OCI-LY7 (cell line): ENCODE results near the gene FOXN1. TPM values are rescaled to one million over a fixed set of nuclear protein-coding genes. Genes with fewer than 3 reads are reported as not detected.

Experiments used
- BruUV-seq: library from RNA; stranded (reverse); fragments of 400-500 nt; replicated peaks from 2 replicates; lab custom pipeline; 2021; lab: Mats Ljungman, UMichigan
- CTCF ChIA-PET: fragments of 300-600 bp; sonication (Branson Sonifier 250); formaldehyde crosslinking; loops from one replicate; lab custom pipeline; 2022; ENCODE audit warnings: antibody characterized with exemption; ENCODE audit not compliant: unreplicated experiment; lab: Charles Lee
- POLR2A ChIA-PET: fragments of 300-600 bp; sonication (Branson Sonifier 250); formaldehyde crosslinking; loops from one replicate; lab custom pipeline; 2022; ENCODE audit warnings: antibody characterized with exemption; lab: Charles Lee
- DNase-seq: peaks from one replicate; pipeline ENCODE4 v3.0.0-alpha.2; 2015; ENCODE audit warnings: low spot score
- H2AFZ ChIP-seq: fragments of 200-600 bp; sonication (generic), shearing (Covaris generic); 2 replicates; pipeline ENCODE4 v1.6.1; 2014; ENCODE audit warnings: mild to moderate bottlenecking, antibody characterized with exemption, low read length, moderate library complexity
- H3K27ac ChIP-seq: fragments of 200-600 bp; sonication (generic); 2 replicates; pipeline ENCODE4 v1.5.1; 2014; ENCODE audit warnings: mixed run types, low read depth, mild to moderate bottlenecking, moderate library complexity, low read length, inconsistent platforms; ENCODE audit not compliant: poor library complexity, severe bottlenecking
- H3K36me3 ChIP-seq: fragments of 200-600 bp; sonication (generic); 2 replicates; pipeline ENCODE4 v1.6.1; 2014; ENCODE audit warnings: mild to moderate bottlenecking, antibody characterized with exemption, low read length, moderate library complexity, mixed read lengths; ENCODE audit not compliant: insufficient read depth
- H3K4me1 ChIP-seq: fragments of 200-600 bp; sonication (generic); 2 replicates; pipeline ENCODE4 v1.5.1; 2014; ENCODE audit warnings: mild to moderate bottlenecking, low read length; ENCODE audit not compliant: insufficient read depth, poor library complexity, severe bottlenecking
- H3K4me2 ChIP-seq: fragments of 200-600 bp; sonication (generic); 2 replicates; pipeline ENCODE4 v1.6.1; 2014; ENCODE audit warnings: mild to moderate bottlenecking, low read length
- H3K4me3 ChIP-seq: fragments of 200-600 bp; sonication (generic); 2 replicates; pipeline ENCODE4 v1.5.1; 2014; ENCODE audit warnings: mild to moderate bottlenecking, low read depth, low read length; ENCODE audit not compliant: poor library complexity, severe bottlenecking
- H3K79me2 ChIP-seq: fragments of 200-600 bp; sonication (generic); 2 replicates; pipeline ENCODE4 v1.6.1; 2016; ENCODE audit warnings: low read depth, mild to moderate bottlenecking, low read length, moderate library complexity, mixed read lengths; ENCODE audit not compliant: insufficient read depth
- H3K9me2 ChIP-seq: fragments of 200-600 bp; sonication (generic); 2 replicates; pipeline ENCODE4 v1.6.1; 2016; ENCODE audit warnings: mild to moderate bottlenecking, low read length, mixed read lengths; ENCODE audit not compliant: insufficient read depth
- H3K9me3 ChIP-seq: fragments of 200-600 bp; sonication (generic); 2 replicates; pipeline ENCODE4 v1.6.1; 2014; ENCODE audit warnings: mild to moderate bottlenecking, mixed run types, low read length, mixed read lengths
- H4K20me1 ChIP-seq: fragments of 200-600 bp; sonication (generic); 2 replicates; pipeline ENCODE4 v1.6.1; 2014; ENCODE audit warnings: mild to moderate bottlenecking, antibody characterized with exemption, low read length, moderate library complexity, mixed read lengths; ENCODE audit not compliant: insufficient read depth
- CTCF ChIP-seq: fragments of 200-600 bp; sonication (generic); conservative IDR thresholded peaks from 2 replicates; pipeline ENCODE4 v1.5.1; 2014; ENCODE audit warnings: mild to moderate bottlenecking, antibody characterized with exemption, low read length, moderate library complexity, mixed read lengths
- EZH2phosphoT487 ChIP-seq: fragments of 200-600 bp; sonication (generic); IDR thresholded peaks from 2 replicates; pipeline ENCODE4 v1.6.1; 2018; ENCODE audit warnings: low read depth, borderline replicate concordance, mild to moderate bottlenecking, mixed run types, antibody characterized with exemption, low read length, moderate library complexity, mixed read lengths
- intact Hi-C: fragments of 100-400 bp; cut with micrococcal nuclease; formaldehyde crosslinking; loops from one replicate; pipeline ENCODE4 v1.10.0; 2022; ENCODE audit not compliant: unreplicated experiment
- total RNA-seq, 2 experiments: library from RNA; depleted of rRNA in 1 of 2; stranded (reverse); fragments of >200 nt in 1 of 2; shearing (Covaris generic) in 1 of 2; gene quantifications; 2 replicates each; pipeline ENCODE4 v1.2.3, GENCODE V29; 2014 to 2022

The FOXN1 gene
- total RNA-seq, 2 experiments from 2014 or later, result not detected

GRCh38 chr17:28523876-28524275, 17.7 kb downstream of the FOXN1 start:
- Histone ChIP-seq H3K9me2 (no peaks in the 10 kb centered on the region), H2AFZ (no peak overlapping the region), H3K9me3 (no peaks in the 10 kb centered on the region), H3K79me2 (no peaks in the 10 kb centered on the region), H3K4me3 (no peak overlapping the region), H3K36me3 (no peaks in the 10 kb centered on the region), H3K4me2 (no peak overlapping the region), H4K20me1 (no peaks in the 10 kb centered on the region; the same call in 1 of the 2 replicates), H3K27ac (no peak overlapping the region), H3K4me1 (no peaks in the 10 kb centered on the region)
- no peak for DNase-seq
- no TSS peak for BruUV-seq
- intact Hi-C loops, result no loop called here
- ChIA-PET CTCF (no interaction called here), POLR2A (no interaction called here)
- TF ChIP-seq EZH2phosphoT487 (no peak), CTCF (no peak)

GRCh38 chr17:28524476-28525424, 18.6 kb downstream of the FOXN1 start:
- H3K4me2 ChIP-seq, result no peak overlapping the region
- H2AFZ ChIP-seq, result no peak overlapping the region
- no peak overlapping the region for H3K27ac ChIP-seq
- ChIA-PET CTCF (no interaction called here), POLR2A (no interaction called here)
- no peak for TF ChIP-seq CTCF
- TF ChIP-seq EZH2phosphoT487, result no peak
- no peaks in the 10 kb centered on the region for H3K36me3 ChIP-seq
- intact Hi-C loops, result no loop called here
- H3K4me3 ChIP-seq, result no peak overlapping the region
- no peaks in the 10 kb centered on the region; the same call in 1 of the 2 replicates for H4K20me1 ChIP-seq
- no peaks in the 10 kb centered on the region for H3K9me2 ChIP-seq
- H3K9me3 ChIP-seq, result no peaks in the 10 kb centered on the region
- DNase-seq, result no peak
- no peaks in the 10 kb centered on the region for H3K4me1 ChIP-seq
- BruUV-seq, result no TSS peak
- no peaks in the 10 kb centered on the region for H3K79me2 ChIP-seq

GRCh38 chr17:28526381-28526780, 20.2 kb downstream of the FOXN1 start:
- H3K9me2 ChIP-seq, result no peaks in the 10 kb centered on the region
- DNase-seq, result no peak
- ChIA-PET CTCF (interaction anchor here (0.6 kb wide), 1 partner anchor 83 kb away, joined by 4 read pairs; no protein-coding TSS in a partner anchor), POLR2A (interaction anchor here (1.0 kb wide), 1 partner anchor 118 kb away, joined by 3 read pairs; no protein-coding TSS in a partner anchor)
- no peak for TF ChIP-seq EZH2phosphoT487
- no peak for TF ChIP-seq CTCF
- H4K20me1 ChIP-seq, result no peaks in the 10 kb centered on the region
- H3K4me1 ChIP-seq, result no peaks in the 10 kb centered on the region
- H2AFZ ChIP-seq, result no peak overlapping the region
- H3K4me2 ChIP-seq, result no peak overlapping the region
- no peaks in the 10 kb centered on the region for H3K9me3 ChIP-seq
- no peak overlapping the region for H3K27ac ChIP-seq
- H3K36me3 ChIP-seq, result no peaks in the 10 kb centered on the region
- intact Hi-C loops, result no loop called here
- H3K4me3 ChIP-seq, result no peak overlapping the region
- no peaks in the 10 kb centered on the region for H3K79me2 ChIP-seq
- no TSS peak for BruUV-seq
